ENCODE measurements around the gene ELOVL5. TPM values are rescaled to one million over a fixed set of nuclear protein-coding genes. Genes with fewer than 3 reads are reported as not detected.

The ELOVL5 gene
- total and polyA plus RNA-seq, 3 donors from 2014 or later, result 190 to 214 (median 206) TPM

GRCh38 chr6:53377793-53378192 is 29.0 kb upstream of the ELOVL5 start:
- Histone ChIP-seq H3K27ac (no peak overlapping the region), H3K4me1 (no peaks in the 10 kb centered on the region), H3K27me3 (no peaks in the 10 kb centered on the region), H3K36me3 (ENCODE audit: low read depth, missing control alignments) (no peaks in the 10 kb centered on the region), H3K9me3 (no peaks in the 10 kb centered on the region), H3K4me3 (no peak overlapping the region)
- TF ChIP-seq CTCF (IDR thresholded peaks at IDR 0.05) (no peak), POLR2A (IDR thresholded peaks at IDR 0.05) (no peak)
- WGBS, 2 donors, result 65 to 69% methylated on average over 3 of the region's 3 CpGs
- DNase-seq, result no peak
- intact Hi-C loops (cut with DNase I; ENCODE audit: low total_unique reads), result no loop called here

GRCh38 chr6:53377289-53377688 is 28.5 kb upstream of the ELOVL5 start:
- Histone ChIP-seq H3K36me3 (ENCODE audit: low read depth, missing control alignments) (no peaks in the 10 kb centered on the region), H3K27me3 (no peaks in the 10 kb centered on the region), H3K4me1 (no peaks in the 10 kb centered on the region), H3K4me3 (no peak overlapping the region), H3K27ac (no peak overlapping the region), H3K9me3 (no peaks in the 10 kb centered on the region)
- TF ChIP-seq CTCF (IDR thresholded peaks at IDR 0.05), result no peak
- no peak for TF ChIP-seq POLR2A (IDR thresholded peaks at IDR 0.05)
- 90 to 97% methylated on average over 1 of the region's 1 CpG for whole genome bisulfite sequencing, 2 donors
- intact Hi-C loops (cut with DNase I; ENCODE audit: low total_unique reads), result no loop called here
- no peak for DNase-seq

DNA sequence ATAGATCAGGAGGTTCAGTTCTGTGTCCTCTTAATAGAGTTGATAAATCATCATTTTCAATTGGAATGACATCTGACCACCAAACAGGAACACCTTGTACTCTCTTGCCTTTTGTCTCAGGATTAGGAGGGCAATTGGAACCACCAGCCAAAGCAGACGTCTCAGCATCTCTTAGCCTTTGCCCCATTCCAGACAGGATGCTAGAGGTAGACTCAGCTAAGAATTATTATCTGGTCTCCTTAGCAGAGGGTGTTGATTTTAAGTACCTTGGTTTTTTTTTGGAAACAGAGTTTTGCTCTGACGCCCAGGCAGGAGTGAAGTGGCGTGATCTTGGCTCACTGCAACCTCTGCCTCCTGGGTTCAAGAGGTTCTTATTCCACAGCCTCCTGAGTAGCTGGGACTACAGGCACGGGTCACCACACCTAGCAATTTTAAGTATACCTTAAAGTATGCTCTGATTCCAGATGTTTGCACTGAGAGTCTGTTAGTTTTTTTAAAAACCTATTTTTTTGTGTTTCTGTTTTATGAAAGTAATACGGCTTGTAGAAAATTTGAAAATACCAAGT is 28.0 kb upstream of the ELOVL5 start:
- H3K4me1 ChIP-seq, result no peaks in the 10 kb centered on the region
- TF ChIP-seq POLR2A (IDR thresholded peaks at IDR 0.05), result no peak
- no peak for TF ChIP-seq CTCF (IDR thresholded peaks at IDR 0.05)
- 75 to 84% methylated on average over 5 of the region's 5 CpGs for whole genome bisulfite sequencing, 2 donors
- no peaks in the 10 kb centered on the region for H3K27me3 ChIP-seq
- H3K27ac ChIP-seq, result no peak overlapping the region
- H3K36me3 ChIP-seq (ENCODE audit: low read depth, missing control alignments), result no peaks in the 10 kb centered on the region
- no peak overlapping the region for H3K4me3 ChIP-seq
- H3K9me3 ChIP-seq, result no peaks in the 10 kb centered on the region
- no peak for DNase-seq
- intact Hi-C loops (cut with DNase I; ENCODE audit: low total_unique reads), result no loop called here

- H3K27ac ChIP-seq, result no peak overlapping the region
- H3K9me3 ChIP-seq, result no peaks in the 10 kb centered on the region
- no peak for TF ChIP-seq POLR2A (IDR thresholded peaks at IDR 0.05)
- TF ChIP-seq CTCF (IDR thresholded peaks at IDR 0.05), result no peak
- no peaks in the 10 kb centered on the region for H3K4me1 ChIP-seq
- no peaks in the 10 kb centered on the region for H3K27me3 ChIP-seq
- DNase-seq, result no peak
- intact Hi-C loops (cut with DNase I; ENCODE audit: low total_unique reads), result no loop called here
- H3K36me3 ChIP-seq (ENCODE audit: low read depth, missing control alignments), result no peaks in the 10 kb centered on the region
- H3K4me3 ChIP-seq, result no peak overlapping the region
Observed at GRCh38 chr6:53375847-53376246, 27.1 kb upstream of the ELOVL5 start.

GRCh38 chr6:53373638-53374037 is 24.9 kb upstream of the ELOVL5 start:
- no peak overlapping the region for H3K27ac ChIP-seq
- WGBS, 2 donors, result 64 to 70% methylated on average over 4 of the region's 4 CpGs
- H3K9me3 ChIP-seq, result no peaks in the 10 kb centered on the region
- TF ChIP-seq CTCF (IDR thresholded peaks at IDR 0.05) (no peak), POLR2A (IDR thresholded peaks at IDR 0.05) (no peak)
- DNase-seq, result no peak
- no peak overlapping the region for H3K4me3 ChIP-seq
- H3K4me1 ChIP-seq, result no peaks in the 10 kb centered on the region
- H3K36me3 ChIP-seq (ENCODE audit: low read depth, missing control alignments), result no peaks in the 10 kb centered on the region
- intact Hi-C loops (cut with DNase I; ENCODE audit: low total_unique reads), result no loop called here
- no peaks in the 10 kb centered on the region for H3K27me3 ChIP-seq

All from testis (tissue), 3 donors.